A673 (cell line): ENCODE measurements around the gene GNG7. TPM values are rescaled to one million over a fixed set of nuclear protein-coding genes. Genes with fewer than 3 reads are reported as not detected.
"Not testable (repeated sequence)": the region's sequence is repeated elsewhere in the genome, so short reads cannot be mapped to it uniquely, and the experiment has no call there.

Experiments used
- BruUV-seq: library from RNA; stranded (reverse); fragments of 400-500 nt; replicated peaks from 2 replicates; lab custom pipeline; 2021; lab: Mats Ljungman, UMichigan
- CTCF ChIA-PET: fragments of 300-600 bp; sonication (Branson Sonifier 250); formaldehyde crosslinking; loops from one replicate; lab custom pipeline; 2022; ENCODE audit warnings: antibody characterized with exemption; lab: Charles Lee
- POLR2A ChIA-PET: fragments of 300-600 bp; sonication (Branson Sonifier 250); formaldehyde crosslinking; loops from one replicate; lab custom pipeline; 2022; ENCODE audit warnings: antibody characterized with exemption; ENCODE audit not compliant: low non-redundant PET; lab: Charles Lee
- DNase-seq: peaks from one replicate; pipeline ENCODE4 v3.0.0-alpha.2; 2015; ENCODE audit warnings: low spot score
- H3K27ac ChIP-seq: fragments of 200-600 bp; sonication (generic); 2 replicates; pipeline ENCODE4 v1.5.1; 2016; ENCODE audit warnings: mixed run types, low read depth, mild to moderate bottlenecking, mixed read lengths, antibody characterized with exemption, low read length; ENCODE audit not compliant: poor library complexity, severe bottlenecking
- H3K27me3 ChIP-seq: fragments of 200-600 bp; sonication (generic); replicated peaks from 2 replicates; pipeline ENCODE4 v1.6.1; 2017; ENCODE audit warnings: mixed run types, low read depth, mild to moderate bottlenecking, mixed read lengths, antibody characterized with exemption, low read length; ENCODE audit not compliant: insufficient read depth, poor library complexity
- H3K36me3 ChIP-seq: fragments of 200-600 bp; sonication (generic); 2 replicates; pipeline ENCODE4 v1.6.1; 2016; ENCODE audit warnings: mixed run types, mild to moderate bottlenecking, mixed read lengths, antibody characterized with exemption, low read length; ENCODE audit not compliant: insufficient read depth, poor library complexity, severe bottlenecking
- H3K4me1 ChIP-seq: fragments of 200-600 bp; sonication (generic); 2 replicates; pipeline ENCODE4 v1.6.1; 2017; ENCODE audit warnings: mixed run types, mild to moderate bottlenecking, mixed read lengths, antibody characterized with exemption, low read length; ENCODE audit not compliant: insufficient read depth, poor library complexity, severe bottlenecking
- H3K4me3 ChIP-seq: fragments of 200-600 bp; sonication (generic); 2 replicates; pipeline ENCODE4 v1.5.1; 2016; ENCODE audit warnings: low read depth, mixed run types, mild to moderate bottlenecking, mixed read lengths, low read length; ENCODE audit not compliant: poor library complexity, severe bottlenecking
- H3K9me3 ChIP-seq: fragments of 200-600 bp; sonication (generic); 2 replicates; pipeline ENCODE4 v1.6.1; 2016; ENCODE audit warnings: mixed run types, low read depth, mild to moderate bottlenecking, mixed read lengths, antibody characterized with exemption, low read length; ENCODE audit not compliant: poor library complexity, severe bottlenecking
- CTCF ChIP-seq: fragments of 300-800, 200-600 bp; sonication (generic); conservative IDR thresholded peaks from 2 replicates; pipeline ENCODE4 v1.5.1; 2017; ENCODE audit warnings: low read depth, mild to moderate bottlenecking, antibody characterized with exemption, low read length, moderate library complexity, mixed read lengths
- EZH2 ChIP-seq: fragments of 200-600 bp; sonication (generic); IDR thresholded peaks from 2 replicates; pipeline ENCODE4 v1.6.1; 2017; ENCODE audit warnings: borderline replicate concordance, low read depth, mild to moderate bottlenecking, mixed read lengths, antibody characterized with exemption, low read length; ENCODE audit not compliant: poor library complexity, severe bottlenecking
- intact Hi-C: fragments of 100-400 bp; cut with micrococcal nuclease; formaldehyde crosslinking; loops from one replicate; pipeline ENCODE4 v1.10.0; 2022; ENCODE audit not compliant: unreplicated experiment
- total RNA-seq: library from RNA; stranded (reverse); gene quantifications from 2 replicates; pipeline ENCODE4 v1.2.3, GENCODE V29; 2021

The GNG7 gene
- total RNA-seq, 1 experiment from 2014 or later = 0.30 TPM

- Histone ChIP-seq H3K4me1 (no peaks in the 10 kb centered on the region), H3K27me3 (peaks cover 22% of the 10 kb centered on the region), H3K9me3 (no peaks in the 10 kb centered on the region), H3K4me3 (no peak overlapping the region), H3K27ac (no peak overlapping the region), H3K36me3 (no peaks in the 10 kb centered on the region)
- intact Hi-C loops = no loop called here
- ChIA-PET CTCF (no interaction called here), POLR2A (no interaction called here)
- TF ChIP-seq CTCF (no peak), EZH2 (no peak)
- no TSS peak for BruUV-seq
- DNase-seq = no peak
Observed at GRCh38 chr19:2675892-2676291, 26.6 kb downstream of the GNG7 start.

GRCh38 chr19:2670217-2670616 is 32.3 kb downstream of the GNG7 start:
- Histone ChIP-seq H3K36me3 (no peaks in the 10 kb centered on the region), H3K4me3 (no peak overlapping the region), H3K4me1 (no peaks in the 10 kb centered on the region), H3K27me3 (peaks cover 7% of the 10 kb centered on the region), H3K9me3 (no peaks in the 10 kb centered on the region), H3K27ac (no peak overlapping the region)
- intact Hi-C loops = no loop called here
- TF ChIP-seq EZH2 = no peak
- TF ChIP-seq CTCF = no peak
- CTCF ChIA-PET = no interaction called here
- POLR2A ChIA-PET = no interaction called here
- no TSS peak for BruUV-seq
- DNase-seq = no peak

GRCh38 chr19:2668175-2668763 is 34.2 kb downstream of the GNG7 start:
- no TSS peak for BruUV-seq

GRCh38 chr19:2667349-2667748 is 35.1 kb downstream of the GNG7 start:
- H3K4me1 ChIP-seq, BruUV-seq, H3K4me3 ChIP-seq, POLR2A ChIA-PET, H3K36me3 ChIP-seq, intact Hi-C loops, H3K9me3 ChIP-seq, DNase-seq, H3K27ac ChIP-seq, H3K27me3 ChIP-seq: not testable (repeated sequence)
- CTCF ChIA-PET = interaction anchor here (1.2 kb wide), 1 partner anchor 19 kb away, joined by 3 read pairs; no protein-coding TSS in a partner anchor

More at GRCh38 chr19:2668175-2668763, 34.2 kb downstream of the GNG7 start:
- ChIA-PET CTCF (interaction anchor here (1.2 kb wide), 1 partner anchor 20 kb away, joined by 3 read pairs; no protein-coding TSS in a partner anchor), POLR2A (interaction anchor here (0.5 kb wide), 1 partner anchor 9 kb away, joined by 3 read pairs; no protein-coding TSS in a partner anchor)
- H3K36me3 ChIP-seq = no peaks in the 10 kb centered on the region
- TF ChIP-seq CTCF (no peak), EZH2 (no peak)
- no peaks in the 10 kb centered on the region for H3K27me3 ChIP-seq
- DNase-seq = no peak
- no peaks in the 10 kb centered on the region for H3K4me1 ChIP-seq
- intact Hi-C loops = no loop called here
- no peak overlapping the region for H3K4me3 ChIP-seq
- H3K9me3 ChIP-seq = no peaks in the 10 kb centered on the region
- no peak overlapping the region for H3K27ac ChIP-seq
